ENCODE results near the gene ADGRV1.

ADGRV1 gene

GRCh38 chr5:91101600-91102379 is 543.2 kb downstream of the ADGRV1 start:
- no peaks in the 10 kb centered on the region for H3K36me3 ChIP-seq (ENCODE audit: control insufficient read depth, insufficient read depth, low read length)
- no peaks in the 10 kb centered on the region for H3K27me3 ChIP-seq (ENCODE audit: control insufficient read depth, insufficient read depth, low read length)
- no peak overlapping the region for H3K9ac ChIP-seq (ENCODE audit: low read length)
- no peak overlapping the region for H3K4me3 ChIP-seq (ENCODE audit: low read length)
- H3K4me1 ChIP-seq (ENCODE audit: control insufficient read depth, insufficient read depth, low read length), result peaks cover 7% of the 10 kb centered on the region
- no peaks in the 10 kb centered on the region for H3K9me3 ChIP-seq (ENCODE audit: control insufficient read depth, low read length)

DNA sequence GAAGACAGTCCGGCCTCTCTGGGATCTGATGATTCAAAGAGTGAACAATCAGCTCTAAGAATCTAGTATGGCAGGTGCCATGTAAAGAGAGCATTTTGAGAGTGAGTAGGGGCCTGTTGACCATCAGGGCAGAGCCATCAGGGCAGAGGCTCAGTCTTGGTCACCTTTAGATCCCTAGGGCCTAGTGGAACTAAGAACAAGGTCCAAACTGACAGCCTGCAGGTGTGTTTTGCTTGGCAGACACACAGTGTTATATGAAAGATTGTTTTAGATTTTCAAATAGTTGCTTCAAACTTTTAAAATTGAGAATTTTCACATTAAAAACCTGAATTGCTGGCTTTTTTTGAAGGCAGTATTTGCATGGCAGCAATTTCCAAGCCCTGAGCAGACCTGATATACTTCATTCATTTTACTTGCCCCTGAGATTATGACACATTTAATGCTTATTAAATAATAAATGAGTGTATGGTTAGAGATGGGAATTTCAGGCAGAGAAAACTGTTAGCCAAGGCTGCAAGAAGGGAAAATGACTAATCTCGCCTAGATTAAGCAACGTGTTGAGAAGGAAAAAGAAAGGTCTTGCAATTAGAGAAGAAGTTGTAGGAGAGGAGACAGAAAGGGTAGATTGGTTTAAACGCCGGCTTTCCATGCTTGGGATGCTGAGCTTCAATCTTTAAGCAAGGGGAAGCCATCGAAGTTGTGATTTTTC is 544.9 kb downstream of the ADGRV1 start:
- no peaks in the 10 kb centered on the region for H3K9me3 ChIP-seq (ENCODE audit: control insufficient read depth, low read length)

GRCh38 chr5:91104062-91104448 is 545.5 kb downstream of the ADGRV1 start:
- H3K9ac ChIP-seq (ENCODE audit: low read length), result no peak overlapping the region
- no peaks in the 10 kb centered on the region for H3K36me3 ChIP-seq (ENCODE audit: control insufficient read depth, insufficient read depth, low read length)
- H3K4me3 ChIP-seq (ENCODE audit: low read length), result no peak overlapping the region
- H3K4me1 ChIP-seq (ENCODE audit: control insufficient read depth, insufficient read depth, low read length), result peaks cover 7% of the 10 kb centered on the region
- H3K9me3 ChIP-seq (ENCODE audit: control insufficient read depth, low read length), result no peaks in the 10 kb centered on the region
- H3K27me3 ChIP-seq (ENCODE audit: control insufficient read depth, insufficient read depth, low read length), result no peaks in the 10 kb centered on the region

More for the DNA sequence above, 544.9 kb downstream of the ADGRV1 start:
- H3K36me3 ChIP-seq (ENCODE audit: control insufficient read depth, insufficient read depth, low read length), result no peaks in the 10 kb centered on the region
- H3K4me1 ChIP-seq (ENCODE audit: control insufficient read depth, insufficient read depth, low read length), result peaks cover 7% of the 10 kb centered on the region
- H3K4me3 ChIP-seq (ENCODE audit: low read length), result no peak overlapping the region
- no peak overlapping the region for H3K9ac ChIP-seq (ENCODE audit: low read length)
- no peaks in the 10 kb centered on the region for H3K27me3 ChIP-seq (ENCODE audit: control insufficient read depth, insufficient read depth, low read length)

- Histone ChIP-seq H3K27me3 (ENCODE audit: control insufficient read depth, insufficient read depth, low read length) (no peaks in the 10 kb centered on the region), H3K4me1 (ENCODE audit: control insufficient read depth, insufficient read depth, low read length) (peaks cover under 1% of the 10 kb centered on the region), H3K36me3 (ENCODE audit: control insufficient read depth, insufficient read depth, low read length) (no peaks in the 10 kb centered on the region), H3K9me3 (ENCODE audit: control insufficient read depth, low read length) (no peaks in the 10 kb centered on the region), H3K9ac (ENCODE audit: low read length) (no peak overlapping the region), H3K4me3 (ENCODE audit: low read length) (no peak overlapping the region)
These were observed 548.4 kb downstream of the ADGRV1 start for GRCh38 chr5:91106842-91107511.

DNA sequence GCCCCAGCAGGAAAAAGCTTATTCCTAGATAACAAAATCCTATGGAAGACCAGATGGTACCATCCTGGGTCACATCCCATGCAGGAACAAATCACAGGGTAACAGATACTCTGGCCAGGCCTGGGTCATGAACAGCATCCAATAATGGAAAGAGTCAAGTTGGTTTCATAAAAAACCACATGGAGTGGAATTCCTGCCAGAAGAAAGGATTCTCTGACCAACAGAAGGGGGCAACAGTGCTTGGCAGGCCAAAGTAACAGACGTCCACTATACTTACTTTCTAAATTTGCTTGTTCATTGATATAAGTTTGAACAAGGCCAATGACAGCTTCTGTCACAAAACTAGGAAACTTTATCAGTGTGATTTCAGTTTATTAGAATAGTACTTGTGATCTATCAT is 551.0 kb downstream of the ADGRV1 start:
- Histone ChIP-seq H3K9ac (ENCODE audit: low read length) (no peak overlapping the region), H3K4me3 (ENCODE audit: low read length) (no peak overlapping the region), H3K36me3 (ENCODE audit: control insufficient read depth, insufficient read depth, low read length) (no peaks in the 10 kb centered on the region), H3K9me3 (ENCODE audit: control insufficient read depth, low read length) (no peaks in the 10 kb centered on the region), H3K4me1 (ENCODE audit: control insufficient read depth, insufficient read depth, low read length) (no peaks in the 10 kb centered on the region), H3K27me3 (ENCODE audit: control insufficient read depth, insufficient read depth, low read length) (no peaks in the 10 kb centered on the region)

DNA sequence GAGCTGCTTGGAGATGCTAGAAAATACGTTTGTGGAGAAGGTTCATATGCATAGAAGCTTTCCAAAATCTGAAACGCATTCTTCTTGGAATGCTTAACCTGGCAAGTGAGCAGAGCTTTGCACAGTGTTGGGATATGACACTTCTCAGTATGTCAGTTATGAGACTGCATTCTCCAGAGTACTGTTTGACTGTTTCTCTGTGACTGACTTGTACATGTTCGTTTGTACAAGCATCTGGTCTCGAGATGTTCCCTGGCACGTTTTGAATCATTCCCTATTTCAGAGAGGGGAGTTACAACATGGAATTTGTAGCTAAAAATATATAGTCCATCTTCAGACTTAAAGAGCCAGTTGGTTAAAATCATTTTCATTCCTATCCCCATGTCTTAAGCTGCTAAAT is 552.1 kb downstream of the ADGRV1 start:
- Histone ChIP-seq H3K27me3 (ENCODE audit: control insufficient read depth, insufficient read depth, low read length) (no peaks in the 10 kb centered on the region), H3K9me3 (ENCODE audit: control insufficient read depth, low read length) (no peaks in the 10 kb centered on the region), H3K36me3 (ENCODE audit: control insufficient read depth, insufficient read depth, low read length) (no peaks in the 10 kb centered on the region), H3K4me3 (ENCODE audit: low read length) (no peak overlapping the region), H3K4me1 (ENCODE audit: control insufficient read depth, insufficient read depth, low read length) (no peaks in the 10 kb centered on the region), H3K9ac (ENCODE audit: low read length) (no peak overlapping the region)

DNA sequence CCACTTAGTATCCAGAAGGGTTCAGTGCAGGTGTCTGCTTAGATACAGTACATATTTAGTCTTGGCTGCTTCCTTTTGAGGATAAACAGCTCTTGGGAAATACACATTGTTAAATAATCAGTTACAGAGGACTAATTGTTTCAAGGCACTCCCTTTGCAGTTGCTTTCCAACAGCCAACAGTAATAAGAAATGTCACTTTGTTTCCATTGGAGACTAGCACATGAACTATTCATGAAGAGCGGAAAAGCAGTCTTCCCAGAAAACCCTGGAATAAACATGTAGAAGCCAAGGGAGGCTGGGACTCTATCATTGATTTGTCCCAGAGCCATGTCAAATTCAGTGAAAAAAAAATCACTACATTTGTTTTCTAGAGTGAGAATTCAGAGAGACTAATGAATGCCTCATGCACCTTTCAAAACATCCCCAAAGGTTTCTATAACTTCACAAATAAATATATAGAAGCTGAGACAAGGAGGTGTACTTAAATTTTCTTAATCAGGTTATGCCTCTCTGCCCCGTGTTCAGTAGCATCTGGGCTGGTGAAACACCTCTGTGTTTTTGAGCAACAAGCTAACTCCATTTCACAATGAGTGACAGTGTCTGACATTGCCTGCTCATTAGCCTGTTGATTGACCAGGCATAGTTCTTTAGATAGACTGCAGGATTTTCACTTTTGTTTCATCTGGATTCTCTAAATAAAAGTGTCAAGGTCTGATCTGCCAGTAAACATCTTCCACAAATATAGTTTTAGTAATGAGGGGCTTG is 553.1 kb downstream of the ADGRV1 start:
- H3K9ac ChIP-seq (ENCODE audit: low read length), result no peak overlapping the region
- no peaks in the 10 kb centered on the region for H3K9me3 ChIP-seq (ENCODE audit: control insufficient read depth, low read length)
- H3K4me1 ChIP-seq (ENCODE audit: control insufficient read depth, insufficient read depth, low read length), result no peaks in the 10 kb centered on the region
- no peaks in the 10 kb centered on the region for H3K36me3 ChIP-seq (ENCODE audit: control insufficient read depth, insufficient read depth, low read length)
- no peak overlapping the region for H3K4me3 ChIP-seq (ENCODE audit: low read length)
- no peaks in the 10 kb centered on the region for H3K27me3 ChIP-seq (ENCODE audit: control insufficient read depth, insufficient read depth, low read length)

DNA sequence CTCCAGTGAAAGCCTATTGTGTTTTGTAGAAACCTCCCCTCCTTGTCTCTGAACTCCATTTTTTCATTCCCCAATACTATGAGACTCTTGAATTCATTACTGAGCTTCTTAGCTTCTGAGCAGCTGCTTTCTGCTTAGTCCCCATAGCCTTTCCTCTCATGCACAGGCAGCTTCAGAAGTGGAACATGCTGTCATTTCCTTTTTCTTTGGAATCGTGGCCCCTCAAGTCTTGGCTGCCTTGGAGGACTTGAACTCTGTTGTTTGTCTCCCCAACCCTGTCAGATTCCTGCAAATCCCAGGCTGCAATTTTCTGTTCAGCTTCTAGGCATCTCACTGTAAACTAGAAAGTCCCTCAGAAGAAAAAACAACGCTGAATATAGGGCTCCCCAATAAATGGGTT is 556.1 kb downstream of the ADGRV1 start:
- Histone ChIP-seq H3K9ac (ENCODE audit: low read length) (no peak overlapping the region), H3K9me3 (ENCODE audit: control insufficient read depth, low read length) (no peaks in the 10 kb centered on the region), H3K4me1 (ENCODE audit: control insufficient read depth, insufficient read depth, low read length) (peaks cover 1% of the 10 kb centered on the region), H3K36me3 (ENCODE audit: control insufficient read depth, insufficient read depth, low read length) (no peaks in the 10 kb centered on the region), H3K27me3 (ENCODE audit: control insufficient read depth, insufficient read depth, low read length) (no peaks in the 10 kb centered on the region), H3K4me3 (ENCODE audit: low read length) (no peak overlapping the region)

DNA sequence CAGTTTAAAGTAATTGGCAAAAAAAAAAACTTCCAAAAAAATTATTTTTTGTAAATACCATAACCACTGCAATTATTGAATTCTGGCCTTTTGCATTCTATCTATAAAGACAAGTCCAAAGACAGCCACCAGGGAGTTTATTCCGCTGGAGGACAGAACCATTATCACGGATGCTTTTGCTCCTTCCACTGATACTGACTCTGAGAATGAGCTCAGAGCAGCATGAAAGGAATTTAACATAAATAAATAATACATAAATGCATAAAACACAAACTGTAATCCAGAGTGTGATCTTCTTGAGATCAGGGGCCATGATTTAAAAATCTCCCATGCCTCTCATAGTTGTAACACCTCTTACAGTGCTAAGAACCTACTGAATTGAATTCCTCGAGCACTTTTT is 559.8 kb downstream of the ADGRV1 start:
- peaks cover 8% of the 10 kb centered on the region for H3K4me1 ChIP-seq (ENCODE audit: control insufficient read depth, insufficient read depth, low read length)
- H3K9ac ChIP-seq (ENCODE audit: low read length), result no peak overlapping the region
- H3K27me3 ChIP-seq (ENCODE audit: control insufficient read depth, insufficient read depth, low read length), result no peaks in the 10 kb centered on the region
- H3K9me3 ChIP-seq (ENCODE audit: control insufficient read depth, low read length), result no peaks in the 10 kb centered on the region
- H3K36me3 ChIP-seq (ENCODE audit: control insufficient read depth, insufficient read depth, low read length), result no peaks in the 10 kb centered on the region
- no peak overlapping the region for H3K4me3 ChIP-seq (ENCODE audit: low read length)

DNA sequence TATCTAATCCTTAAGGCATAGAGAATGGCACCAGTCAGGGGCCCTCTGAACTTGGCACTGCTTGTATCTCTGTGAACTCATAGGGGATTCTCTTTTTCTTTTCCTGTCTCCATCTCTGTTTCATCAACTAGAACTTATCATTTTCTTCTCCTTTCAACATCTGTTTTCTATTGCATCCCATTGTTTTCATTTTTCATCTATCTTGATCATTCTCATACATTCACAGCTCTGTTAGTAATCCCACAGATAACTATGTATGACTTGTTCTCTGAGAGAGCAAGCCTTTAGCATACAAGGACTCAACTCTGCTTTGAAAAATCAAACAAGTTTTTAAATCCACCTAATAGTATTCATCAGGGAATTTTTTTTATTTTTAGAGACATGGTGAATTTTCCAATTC is 560.2 kb downstream of the ADGRV1 start:
- H3K4me1 ChIP-seq (ENCODE audit: control insufficient read depth, insufficient read depth, low read length), result peaks cover 8% of the 10 kb centered on the region
- no peaks in the 10 kb centered on the region for H3K27me3 ChIP-seq (ENCODE audit: control insufficient read depth, insufficient read depth, low read length)
- H3K9ac ChIP-seq (ENCODE audit: low read length), result no peak overlapping the region
- H3K4me3 ChIP-seq (ENCODE audit: low read length), result no peak overlapping the region
- no peaks in the 10 kb centered on the region for H3K9me3 ChIP-seq (ENCODE audit: control insufficient read depth, low read length)
- no peaks in the 10 kb centered on the region for H3K36me3 ChIP-seq (ENCODE audit: control insufficient read depth, insufficient read depth, low read length)

GRCh38 chr5:91119217-91119616 is 560.6 kb downstream of the ADGRV1 start:
- Histone ChIP-seq H3K27me3 (ENCODE audit: control insufficient read depth, insufficient read depth, low read length) (no peaks in the 10 kb centered on the region), H3K9me3 (ENCODE audit: control insufficient read depth, low read length) (no peaks in the 10 kb centered on the region), H3K4me1 (ENCODE audit: control insufficient read depth, insufficient read depth, low read length) (peaks cover 8% of the 10 kb centered on the region), H3K36me3 (ENCODE audit: control insufficient read depth, insufficient read depth, low read length) (no peaks in the 10 kb centered on the region), H3K9ac (ENCODE audit: low read length) (no peak overlapping the region), H3K4me3 (ENCODE audit: low read length) (no peak overlapping the region)
